ENCODE results near the gene ADCY7. TPM values are rescaled to one million over a fixed set of nuclear protein-coding genes. Genes with fewer than 3 reads are reported as not detected.

ADCY7 gene
- total RNA-seq, 1 experiment from 2014 or later, result 39.3 TPM

DNA sequence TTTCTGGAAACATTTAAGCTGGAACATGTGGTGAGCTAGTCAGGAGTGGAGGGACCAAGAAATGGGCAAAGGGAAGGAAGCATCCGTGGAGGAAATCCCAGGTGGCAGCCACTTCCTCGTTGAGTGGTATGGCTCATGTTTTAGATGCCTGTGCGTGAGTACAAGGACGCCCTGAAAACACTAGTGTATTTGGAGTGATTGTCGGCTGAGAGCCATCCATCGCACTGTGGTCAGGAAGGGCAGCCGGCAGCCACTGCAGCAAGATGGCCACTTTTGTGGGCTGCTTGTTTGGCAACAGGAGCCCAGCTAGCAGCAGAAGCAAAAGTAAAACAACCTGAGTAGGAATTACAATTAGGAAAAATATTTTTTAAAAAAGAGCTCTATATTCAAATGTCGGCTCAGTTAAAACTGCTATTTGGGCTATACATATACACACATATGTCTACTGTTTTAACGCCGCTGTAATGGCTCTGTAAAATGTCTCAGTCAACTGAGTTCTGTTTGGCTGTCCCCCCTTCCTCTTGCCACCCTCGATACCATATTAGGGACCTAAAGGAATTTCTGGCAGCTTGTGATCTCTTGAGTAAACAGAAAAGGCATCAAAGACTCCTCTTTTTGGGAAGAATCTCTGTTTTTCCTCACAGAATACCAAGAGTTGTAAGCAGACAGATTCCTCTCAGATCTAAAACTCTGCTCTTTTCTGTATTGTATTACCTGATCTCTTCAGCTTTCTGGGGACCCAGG, 63.3 kb downstream of the ADCY7 start:
- H3F3A ChIP-seq (ENCODE audit: insufficient read depth, low read depth), result 0 out of 2 replicates have a peak, but pooled peaks cover 6% of the 10 kb centered on the region
- no peaks in the 10 kb centered on the region for H3K27me3 ChIP-seq (ENCODE audit: insufficient read depth, low read depth)
- H3K4me3 ChIP-seq, result no peak overlapping the region
- H3K9me3 ChIP-seq (ENCODE audit: insufficient read depth, low read depth), result no peaks in the 10 kb centered on the region
- intact Hi-C loops (cut with micrococcal nuclease; ENCODE audit: unreplicated experiment), result loop anchor here (5.0 to 10.0 kb wide), 2 partner anchors 115 to 338 kb away; no protein-coding TSS in a partner anchor
- no peaks in the 10 kb centered on the region for H3K79me2 ChIP-seq (ENCODE audit: low read depth)
- H3K36me3 ChIP-seq (ENCODE audit: low read depth), result peaks cover 22% of the 10 kb centered on the region
- H4K20me1 ChIP-seq (ENCODE audit: insufficient read depth), result no peaks in the 10 kb centered on the region
- H3K4me2 ChIP-seq, result no peak overlapping the region
- POLR2A ChIA-PET (ENCODE audit: unreplicated experiment), result no interaction called here
- H2AFZ ChIP-seq, result no peak overlapping the region
- TF ChIP-seq, protein P1, sequence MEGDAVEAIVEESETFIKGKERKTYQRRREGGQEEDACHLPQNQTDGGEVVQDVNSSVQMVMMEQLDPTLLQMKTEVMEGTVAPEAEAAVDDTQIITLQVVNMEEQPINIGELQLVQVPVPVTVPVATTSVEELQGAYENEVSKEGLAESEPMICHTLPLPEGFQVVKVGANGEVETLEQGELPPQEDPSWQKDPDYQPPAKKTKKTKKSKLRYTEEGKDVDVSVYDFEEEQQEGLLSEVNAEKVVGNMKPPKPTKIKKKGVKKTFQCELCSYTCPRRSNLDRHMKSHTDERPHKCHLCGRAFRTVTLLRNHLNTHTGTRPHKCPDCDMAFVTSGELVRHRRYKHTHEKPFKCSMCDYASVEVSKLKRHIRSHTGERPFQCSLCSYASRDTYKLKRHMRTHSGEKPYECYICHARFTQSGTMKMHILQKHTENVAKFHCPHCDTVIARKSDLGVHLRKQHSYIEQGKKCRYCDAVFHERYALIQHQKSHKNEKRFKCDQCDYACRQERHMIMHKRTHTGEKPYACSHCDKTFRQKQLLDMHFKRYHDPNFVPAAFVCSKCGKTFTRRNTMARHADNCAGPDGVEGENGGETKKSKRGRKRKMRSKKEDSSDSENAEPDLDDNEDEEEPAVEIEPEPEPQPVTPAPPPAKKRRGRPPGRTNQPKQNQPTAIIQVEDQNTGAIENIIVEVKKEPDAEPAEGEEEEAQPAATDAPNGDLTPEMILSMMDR (conservative IDR thresholded peaks at IDR 0.05), result no peak
- TF ChIP-seq EZH2 (IDR thresholded peaks at IDR 0.05; ENCODE audit: low read depth), result no peak
- no peak for DNase-seq
- H3K9me2 ChIP-seq (ENCODE audit: insufficient read depth), result no peaks in the 10 kb centered on the region
- CTCF ChIA-PET, result interaction anchor here (0.6 kb wide), 1 partner anchor 476 kb away, joined by 3 read pairs; no protein-coding TSS in a partner anchor
- H3K27ac ChIP-seq, result no peak overlapping the region
- no TSS peak for BruUV-seq (replicated peaks)
- H3K4me1 ChIP-seq (replicated peaks; ENCODE audit: insufficient read depth), result no peaks in the 10 kb centered on the region

DNA sequence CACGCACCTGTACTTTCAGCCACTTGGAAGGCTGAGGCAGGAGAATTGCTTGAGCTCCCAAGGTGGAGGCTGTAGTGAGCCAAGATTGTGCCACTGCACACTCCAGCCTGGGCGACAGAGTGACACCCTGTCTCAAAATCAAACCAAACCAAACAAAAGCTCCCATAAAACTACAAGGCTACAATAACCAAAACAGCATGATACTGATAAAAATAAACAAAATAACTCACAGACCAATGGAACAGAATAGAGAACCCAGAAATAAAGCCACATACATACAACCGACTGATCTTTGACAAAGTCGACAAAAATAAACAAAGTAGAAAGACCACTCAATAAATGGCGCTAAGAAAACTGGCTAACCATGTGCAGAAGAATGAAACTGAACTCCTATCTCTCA, 65.2 kb downstream of the ADCY7 start:
- BruUV-seq (replicated peaks), result no TSS peak
- Histone ChIP-seq H3K27me3 (ENCODE audit: insufficient read depth, low read depth) (no peaks in the 10 kb centered on the region), H3K36me3 (ENCODE audit: low read depth) (peaks cover 30% of the 10 kb centered on the region), H3K4me2 (no peak overlapping the region), H3K9me3 (ENCODE audit: insufficient read depth, low read depth) (no peaks in the 10 kb centered on the region), H4K20me1 (ENCODE audit: insufficient read depth) (no peaks in the 10 kb centered on the region), H3K9me2 (ENCODE audit: insufficient read depth) (no peaks in the 10 kb centered on the region), H3K79me2 (ENCODE audit: low read depth) (no peaks in the 10 kb centered on the region), H3K27ac (no peak overlapping the region), H2AFZ (no peak overlapping the region), H3K4me1 (replicated peaks; ENCODE audit: insufficient read depth) (no peaks in the 10 kb centered on the region), H3K4me3 (no peak overlapping the region), H3F3A (ENCODE audit: insufficient read depth, low read depth) (0 out of 2 replicates have a peak, but pooled peaks cover 6% of the 10 kb centered on the region)
- TF ChIP-seq, protein P1 (conservative IDR thresholded peaks at IDR 0.05), result no peak
- no peak for TF ChIP-seq EZH2 (IDR thresholded peaks at IDR 0.05; ENCODE audit: low read depth)
- ChIA-PET POLR2A (ENCODE audit: unreplicated experiment) (no interaction called here), CTCF (no interaction called here)
- DNase-seq, result no peak
- intact Hi-C loops (cut with micrococcal nuclease; ENCODE audit: unreplicated experiment), result no loop called here

DNA sequence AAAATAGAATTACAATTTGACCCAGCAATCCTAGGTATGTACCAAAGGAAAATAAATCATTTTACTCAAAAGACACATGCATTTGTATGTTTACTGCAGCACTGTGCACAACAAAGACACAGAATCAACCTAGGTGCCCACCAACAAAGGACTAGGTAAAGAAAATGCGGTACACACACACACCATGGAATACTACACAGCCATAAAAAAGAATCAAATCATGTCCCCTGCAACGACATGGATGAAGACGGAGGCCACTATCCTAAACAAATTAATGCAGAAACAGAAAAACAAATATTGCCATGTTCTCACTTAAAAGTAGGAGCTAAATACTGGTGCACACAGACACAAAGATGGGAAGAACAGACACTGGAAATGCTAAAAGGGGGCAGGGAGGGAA, 66.2 kb downstream of the ADCY7 start:
- H3K36me3 ChIP-seq (ENCODE audit: low read depth), result peaks cover 30% of the 10 kb centered on the region
- no TSS peak for BruUV-seq (replicated peaks)
- no peak overlapping the region for H3K4me3 ChIP-seq
- H3K27ac ChIP-seq, result no peak overlapping the region
- H3K27me3 ChIP-seq (ENCODE audit: insufficient read depth, low read depth), result no peaks in the 10 kb centered on the region
- H3K9me2 ChIP-seq (ENCODE audit: insufficient read depth), result no peaks in the 10 kb centered on the region
- DNase-seq, result no peak
- no peaks in the 10 kb centered on the region for H3K79me2 ChIP-seq (ENCODE audit: low read depth)
- ChIA-PET CTCF (interaction anchor here (0.5 kb wide), 1 partner anchor 87 kb away, joined by 8 read pairs; no protein-coding TSS in a partner anchor), POLR2A (ENCODE audit: unreplicated experiment) (no interaction called here)
- intact Hi-C loops (cut with micrococcal nuclease; ENCODE audit: unreplicated experiment), result no loop called here
- H3K4me1 ChIP-seq (replicated peaks; ENCODE audit: insufficient read depth), result no peaks in the 10 kb centered on the region
- no peaks in the 10 kb centered on the region for H4K20me1 ChIP-seq (ENCODE audit: insufficient read depth)
- H3K9me3 ChIP-seq (ENCODE audit: insufficient read depth, low read depth), result no peaks in the 10 kb centered on the region
- no peak overlapping the region for H3K4me2 ChIP-seq
- H3F3A ChIP-seq (ENCODE audit: insufficient read depth, low read depth), result 0 out of 2 replicates have a peak, but pooled peaks cover 2% of the 10 kb centered on the region
- no peak overlapping the region for H2AFZ ChIP-seq
- TF ChIP-seq, protein P1 (conservative IDR thresholded peaks at IDR 0.05), result no peak
- TF ChIP-seq EZH2 (IDR thresholded peaks at IDR 0.05; ENCODE audit: low read depth), result no peak
